ENCODE results near the gene JMJD8.

- TF ChIP-seq POLR2A (IDR thresholded peaks at IDR 0.05), result no peak
- TF ChIP-seq, protein P1, sequence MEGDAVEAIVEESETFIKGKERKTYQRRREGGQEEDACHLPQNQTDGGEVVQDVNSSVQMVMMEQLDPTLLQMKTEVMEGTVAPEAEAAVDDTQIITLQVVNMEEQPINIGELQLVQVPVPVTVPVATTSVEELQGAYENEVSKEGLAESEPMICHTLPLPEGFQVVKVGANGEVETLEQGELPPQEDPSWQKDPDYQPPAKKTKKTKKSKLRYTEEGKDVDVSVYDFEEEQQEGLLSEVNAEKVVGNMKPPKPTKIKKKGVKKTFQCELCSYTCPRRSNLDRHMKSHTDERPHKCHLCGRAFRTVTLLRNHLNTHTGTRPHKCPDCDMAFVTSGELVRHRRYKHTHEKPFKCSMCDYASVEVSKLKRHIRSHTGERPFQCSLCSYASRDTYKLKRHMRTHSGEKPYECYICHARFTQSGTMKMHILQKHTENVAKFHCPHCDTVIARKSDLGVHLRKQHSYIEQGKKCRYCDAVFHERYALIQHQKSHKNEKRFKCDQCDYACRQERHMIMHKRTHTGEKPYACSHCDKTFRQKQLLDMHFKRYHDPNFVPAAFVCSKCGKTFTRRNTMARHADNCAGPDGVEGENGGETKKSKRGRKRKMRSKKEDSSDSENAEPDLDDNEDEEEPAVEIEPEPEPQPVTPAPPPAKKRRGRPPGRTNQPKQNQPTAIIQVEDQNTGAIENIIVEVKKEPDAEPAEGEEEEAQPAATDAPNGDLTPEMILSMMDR (IDR thresholded peaks at IDR 0.05 in 8 of 11, conservative IDR thresholded peaks at IDR 0.05 in 3 of 11), result no peak
Observed at GRCh38 chr16:662095-662494, 22.0 kb downstream of the JMJD8 start.

All from spleen (tissue), 7 donors.